CD4-positive, alpha-beta T cell (primary cell): ENCODE results near the gene EMX2. TPM values are rescaled to one million over a fixed set of nuclear protein-coding genes. Genes with fewer than 3 reads are reported as not detected.

Source experiments
- ATAC-seq: fragments of 200-7000 bp; cut with Tn5 transposase; one replicate; pipeline ENCODE4 v1.10.0; 2022; ENCODE audit warnings: mild to moderate bottlenecking; ENCODE audit not compliant: poor library complexity
- CTCF ChIA-PET: fragments of 350-600 bp; sonication (Branson Sonifier 250); formaldehyde crosslinking; loops from one replicate; lab custom pipeline; 2021; ENCODE audit warnings: antibody characterized with exemption, inconsistent platforms; lab: Charles Lee
- POLR2A ChIA-PET: fragments of 350-600 bp; sonication (Branson Sonifier 250); formaldehyde crosslinking; loops from one replicate; lab custom pipeline; 2021; ENCODE audit warnings: antibody characterized with exemption, inconsistent platforms; lab: Charles Lee
- DNase-seq, 14 experiments: peaks; one replicate each; pipeline ENCODE4 v3.0.0-alpha.2; 2013 to 2020; ENCODE audit warnings: mixed read lengths in 2 of 14
- H3K27ac ChIP-seq, 2 donors: one replicate each; pipeline versions ENCODE4 v1.5.1 to v1.7.0; 2013; ENCODE audit warnings: low read length in 2 of 2, low read depth in 1 of 2, mild to moderate bottlenecking in 1 of 2
- H3K27me3 ChIP-seq, 2 experiments: 1 replicate in 1 of 2; 2 replicates in 1 of 2; pipeline versions ENCODE4 v1.6.1 to v1.7.0; 2013; ENCODE audit warnings: low read length in 2 of 2, control low read depth in 1 of 2, mild to moderate bottlenecking in 1 of 2, moderate library complexity in 1 of 2; ENCODE audit not compliant: insufficient read depth in 2 of 2, control insufficient read depth in 1 of 2
- H3K36me3 ChIP-seq: one replicate; pipeline ENCODE4 v1.6.1; 2013; ENCODE audit warnings: low read length, control low read depth; ENCODE audit not compliant: insufficient read depth
- H3K4me1 ChIP-seq: one replicate; pipeline ENCODE4 v1.6.1; 2013; ENCODE audit warnings: low read length, control low read depth; ENCODE audit not compliant: insufficient read depth
- H3K4me3 ChIP-seq: one replicate; pipeline ENCODE4 v1.5.1; 2013; ENCODE audit warnings: mild to moderate bottlenecking, low read length, moderate library complexity
- H3K9me3 ChIP-seq, 2 experiments: 1 replicate in 1 of 2; 2 replicates in 1 of 2; pipeline versions ENCODE4 v1.6.1 to v1.7.0; 2013; ENCODE audit warnings: low read length in 2 of 2, mild to moderate bottlenecking in 2 of 2, control low read depth in 1 of 2, moderate library complexity in 1 of 2; ENCODE audit not compliant: control insufficient read depth in 1 of 2, insufficient read depth in 1 of 2
- H3K27ac Mint-ChIP-seq: one replicate; pipeline ENCODE4 v1.8.0; 2020; ENCODE audit warnings: mixed read lengths
- H3K27me3 Mint-ChIP-seq: one replicate; pipeline ENCODE4 v1.8.0; 2021; ENCODE audit warnings: mixed read lengths
- H3K36me3 Mint-ChIP-seq: one replicate; pipeline ENCODE4 v1.8.0; 2021; ENCODE audit warnings: low read depth, mixed read lengths
- H3K4me1 Mint-ChIP-seq: one replicate; pipeline ENCODE4 v1.8.0; 2021; ENCODE audit warnings: low read depth, mixed read lengths
- H3K4me3 Mint-ChIP-seq: one replicate; pipeline ENCODE4 v1.8.0; 2020; ENCODE audit warnings: mild to moderate bottlenecking, mixed read lengths
- H3K9me3 Mint-ChIP-seq: one replicate; pipeline ENCODE4 v1.8.0; 2020; ENCODE audit warnings: mixed read lengths
- intact Hi-C, 2 experiments: fragments of 100-400 bp; cut with DNase I in 1 of 2; cut with micrococcal nuclease in 1 of 2; formaldehyde crosslinking; loops; one replicate each; pipeline versions ENCODE4 v1.15.1 to v1.9.0; 2023 to 2025; cut with DNase I, micrococcal nuclease
- total RNA-seq, 174 experiments: library from RNA in 2 of 174; stranded (reverse) in 2 of 174; gene quantifications; one replicate each; pipeline ENCODE4 v1.2.3 and lab custom pipeline; 2021 to 2026
- TF ChIP-seq, protein P1 (sequence below): fragments of 200-600 bp; IDR thresholded peaks from one replicate; pipeline ENCODE4 v1.8.0; 2022; ENCODE audit warnings: antibody characterized with exemption, mild to moderate bottlenecking

Gene EMX2
- total RNA-seq, 2 experiments from 2014 or later, result not detected

DNA sequence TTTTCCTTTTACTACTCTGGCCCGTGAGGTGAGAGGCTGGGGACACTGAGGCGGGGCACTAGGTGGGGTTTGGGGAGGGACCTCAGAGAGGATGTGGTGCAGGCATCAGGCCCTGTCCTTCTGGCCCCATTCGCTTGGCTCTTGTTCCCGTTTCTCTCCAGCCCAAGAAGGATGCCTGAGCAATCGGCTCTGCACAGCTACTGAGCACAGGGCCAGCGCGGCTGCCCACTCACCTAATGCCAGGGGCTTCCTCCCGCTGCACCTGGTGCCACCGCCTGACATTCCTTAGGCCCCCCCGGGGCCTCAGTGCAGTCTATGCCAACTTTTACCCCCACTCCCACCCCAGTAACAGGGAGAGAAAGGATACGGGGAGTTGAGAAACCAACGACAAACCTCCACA lies 12.5 kb downstream of the EMX2 start:
- no peak overlapping the region for H3K27ac ChIP-seq
- peaks cover 0 to 19% of the 10 kb centered on the region in 2 experiments for H3K9me3 ChIP-seq
- no peak overlapping the region for H3K4me3 ChIP-seq
- no peaks in the 10 kb centered on the region for H3K9me3 Mint-ChIP-seq
- peaks cover 81% of the 10 kb centered on the region for H3K27me3 Mint-ChIP-seq
- no peaks in the 10 kb centered on the region for H3K36me3 Mint-ChIP-seq
- intact Hi-C loops, result no loop called here
- ChIA-PET POLR2A (no interaction called here), CTCF (no interaction called here)
- no peaks in the 10 kb centered on the region for H3K36me3 ChIP-seq
- peaks cover 9% of the 10 kb centered on the region for H3K4me1 Mint-ChIP-seq
- no peak overlapping the region for H3K4me3 Mint-ChIP-seq
- TF ChIP-seq, protein P1, sequence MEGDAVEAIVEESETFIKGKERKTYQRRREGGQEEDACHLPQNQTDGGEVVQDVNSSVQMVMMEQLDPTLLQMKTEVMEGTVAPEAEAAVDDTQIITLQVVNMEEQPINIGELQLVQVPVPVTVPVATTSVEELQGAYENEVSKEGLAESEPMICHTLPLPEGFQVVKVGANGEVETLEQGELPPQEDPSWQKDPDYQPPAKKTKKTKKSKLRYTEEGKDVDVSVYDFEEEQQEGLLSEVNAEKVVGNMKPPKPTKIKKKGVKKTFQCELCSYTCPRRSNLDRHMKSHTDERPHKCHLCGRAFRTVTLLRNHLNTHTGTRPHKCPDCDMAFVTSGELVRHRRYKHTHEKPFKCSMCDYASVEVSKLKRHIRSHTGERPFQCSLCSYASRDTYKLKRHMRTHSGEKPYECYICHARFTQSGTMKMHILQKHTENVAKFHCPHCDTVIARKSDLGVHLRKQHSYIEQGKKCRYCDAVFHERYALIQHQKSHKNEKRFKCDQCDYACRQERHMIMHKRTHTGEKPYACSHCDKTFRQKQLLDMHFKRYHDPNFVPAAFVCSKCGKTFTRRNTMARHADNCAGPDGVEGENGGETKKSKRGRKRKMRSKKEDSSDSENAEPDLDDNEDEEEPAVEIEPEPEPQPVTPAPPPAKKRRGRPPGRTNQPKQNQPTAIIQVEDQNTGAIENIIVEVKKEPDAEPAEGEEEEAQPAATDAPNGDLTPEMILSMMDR, result no peak
- ATAC-seq (no peak), DNase-seq (no peak)
- peaks cover 54 to 68% of the 10 kb centered on the region in 2 experiments for H3K27me3 ChIP-seq
- peaks cover 4% of the 10 kb centered on the region for H3K4me1 ChIP-seq
- no peak overlapping the region for H3K27ac Mint-ChIP-seq

DNA sequence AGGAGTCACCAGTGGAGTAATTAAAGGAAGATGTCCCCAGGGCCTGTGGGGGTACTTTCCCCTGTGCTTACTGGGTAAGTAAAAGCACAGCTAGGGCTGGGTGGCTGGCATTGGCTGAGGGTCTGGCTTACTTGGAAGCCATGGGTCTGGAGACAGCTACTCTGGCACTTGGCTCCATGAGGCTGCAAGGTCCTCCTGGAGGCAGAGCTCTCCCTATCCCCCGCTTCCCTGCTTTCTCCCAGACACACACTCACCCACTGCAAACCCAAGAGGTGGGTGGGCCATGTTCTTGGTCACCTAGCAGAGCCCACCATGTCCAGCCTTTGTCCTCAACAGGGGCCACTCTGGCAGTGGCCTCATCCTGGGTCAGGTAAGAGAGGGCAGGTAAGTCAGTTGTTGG lies 13.3 kb downstream of the EMX2 start:
- no peaks in the 10 kb centered on the region for H3K9me3 Mint-ChIP-seq
- DNase-seq (no peak), ATAC-seq (no peak)
- TF ChIP-seq, protein P1, result no peak
- H3K9me3 ChIP-seq, result peaks cover 0 to 16% of the 10 kb centered on the region in 2 experiments
- H3K4me1 ChIP-seq, result peaks cover 4% of the 10 kb centered on the region
- peaks cover 50 to 60% of the 10 kb centered on the region in 2 experiments for H3K27me3 ChIP-seq
- intact Hi-C loops, result no loop called here
- CTCF ChIA-PET, result no interaction called here
- no peak overlapping the region for H3K4me3 Mint-ChIP-seq
- no peak overlapping the region for H3K27ac ChIP-seq
- H3K4me1 Mint-ChIP-seq, result peaks cover 9% of the 10 kb centered on the region
- H3K36me3 ChIP-seq, result no peaks in the 10 kb centered on the region
- no peaks in the 10 kb centered on the region for H3K36me3 Mint-ChIP-seq
- H3K27ac Mint-ChIP-seq, result no peak overlapping the region
- no peak overlapping the region for H3K4me3 ChIP-seq
- H3K27me3 Mint-ChIP-seq, result peaks cover 76% of the 10 kb centered on the region
- POLR2A ChIA-PET, result no interaction called here

DNA sequence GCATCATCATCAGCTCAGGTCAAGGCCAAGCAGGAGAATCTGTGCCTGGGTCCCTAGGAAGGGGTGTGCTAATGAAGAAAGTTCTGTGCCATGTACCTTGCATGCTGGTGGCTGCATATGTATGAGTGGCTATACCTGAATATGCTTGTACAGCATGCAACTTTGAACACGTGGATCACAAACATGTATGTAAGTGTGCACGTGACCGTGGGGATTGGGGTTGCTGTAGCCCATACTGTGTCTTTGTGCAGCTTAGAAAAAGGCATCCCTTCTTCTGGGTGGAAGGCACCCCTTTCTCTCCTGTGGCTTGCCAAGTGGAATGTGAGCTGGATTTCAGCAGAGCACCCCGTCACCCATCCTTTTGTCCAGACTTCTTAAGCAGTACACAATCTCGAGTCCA lies 13.8 kb downstream of the EMX2 start:
- H3K27ac ChIP-seq, result no peak overlapping the region
- H3K27me3 ChIP-seq, result peaks cover 47 to 55% of the 10 kb centered on the region in 2 experiments
- no peak for ATAC-seq
- H3K36me3 ChIP-seq, result no peaks in the 10 kb centered on the region
- DNase-seq, result no peak
- ChIA-PET POLR2A (no interaction called here), CTCF (no interaction called here)
- Mint-ChIP-seq H3K27ac (no peak overlapping the region), H3K4me1 (peaks cover 7% of the 10 kb centered on the region), H3K9me3 (no peaks in the 10 kb centered on the region), H3K36me3 (no peaks in the 10 kb centered on the region), H3K27me3 (peaks cover 74% of the 10 kb centered on the region), H3K4me3 (no peak overlapping the region)
- H3K4me1 ChIP-seq, result peaks cover 4% of the 10 kb centered on the region
- intact Hi-C loops, result no loop called here
- H3K9me3 ChIP-seq, result peaks cover 0 to 16% of the 10 kb centered on the region in 2 experiments
- TF ChIP-seq, protein P1, result no peak
- H3K4me3 ChIP-seq, result no peak overlapping the region
